CD14-positive monocyte (primary cell): ENCODE data around the gene GRHPR. TPM values are rescaled to one million over a fixed set of nuclear protein-coding genes. Genes with fewer than 3 reads are reported as not detected.

Source experiments
- DNase-seq, 3 donors: peaks; one replicate each; pipeline ENCODE4 v3.0.0-alpha.2; 2011 to 2022
- H2AFZ ChIP-seq: 2 replicates; pipeline ENCODE4 v1.6.0; 2012; ENCODE audit warnings: mild to moderate bottlenecking, low read depth, low read length, inconsistent platforms; ENCODE audit not compliant: insufficient read depth, poor library complexity, severe bottlenecking
- H3K27ac ChIP-seq, 2 donors: 1 replicate in 1 of 2; 2 replicates in 1 of 2; pipeline ENCODE4 v1.5.1; 2012 to 2013; ENCODE audit warnings: low read length in 2 of 2, control low read depth in 1 of 2, inconsistent platforms in 1 of 2, low read depth in 1 of 2, mild to moderate bottlenecking in 1 of 2
- H3K27me3 ChIP-seq, 2 donors: one replicate each; pipeline versions ENCODE4 v1.6.0 to v1.6.1; 2011 to 2013; ENCODE audit warnings: low read length in 2 of 2; ENCODE audit not compliant: control insufficient read depth in 2 of 2, insufficient read depth in 2 of 2
- H3K36me3 ChIP-seq, 2 donors: replicated peaks in 1 of 2; 1 replicate in 1 of 2; 2 replicates in 1 of 2; pipeline versions ENCODE4 v1.5.1 to v1.6.1; 2012 to 2013; ENCODE audit warnings: low read length in 2 of 2, control low read depth in 1 of 2, inconsistent platforms in 1 of 2, mild to moderate bottlenecking in 1 of 2; ENCODE audit not compliant: insufficient read depth in 2 of 2, control insufficient read depth in 1 of 2
- H3K4me1 ChIP-seq, 2 donors: 1 replicate in 1 of 2; 2 replicates in 1 of 2; pipeline versions ENCODE4 v1.5.1 to v1.6.1; 2012 to 2013; ENCODE audit warnings: low read length in 2 of 2, control low read depth in 1 of 2, inconsistent platforms in 1 of 2, mild to moderate bottlenecking in 1 of 2, moderate library complexity in 1 of 2; ENCODE audit not compliant: insufficient read depth in 2 of 2, control insufficient read depth in 1 of 2
- H3K4me2 ChIP-seq: replicated peaks from 2 replicates; pipeline ENCODE3; 2012; ENCODE audit warnings: low read length, moderate library complexity, mild to moderate bottlenecking; ENCODE audit not compliant: poor library complexity, severe bottlenecking; ENCODE audit errors: extremely low read depth
- H3K4me3 ChIP-seq, 3 experiments: fragments of 200-600 bp in 1 of 3; sonication (generic) in 1 of 3; replicated peaks in 1 of 3; 1 replicate in 2 of 3; 2 replicates in 1 of 3; pipeline ENCODE4 v1.5.1; 2011 to 2013; ENCODE audit warnings: low read length in 3 of 3, mild to moderate bottlenecking in 3 of 3, control low read depth in 2 of 3, low read depth in 2 of 3, inconsistent platforms in 1 of 3, moderate library complexity in 1 of 3
- H3K79me2 ChIP-seq: 2 replicates; pipeline ENCODE4 v1.6.0; 2012; ENCODE audit warnings: mild to moderate bottlenecking, control low read depth, inconsistent platforms, low read length, moderate library complexity; ENCODE audit not compliant: insufficient read depth
- H3K9ac ChIP-seq: 2 replicates; pipeline ENCODE4 v1.6.0; 2017; ENCODE audit warnings: low read length, mild to moderate bottlenecking; ENCODE audit not compliant: insufficient read depth, poor library complexity, severe bottlenecking
- H3K9me3 ChIP-seq, 2 donors: replicated peaks in 1 of 2; 1 replicate in 1 of 2; 2 replicates in 1 of 2; pipeline versions ENCODE4 v1.5.1 to v1.6.1; 2012 to 2013; ENCODE audit warnings: low read length in 2 of 2, control low read depth in 1 of 2; ENCODE audit not compliant: control insufficient read depth in 1 of 2, insufficient read depth in 1 of 2
- H4K20me1 ChIP-seq: 2 replicates; pipeline ENCODE4 v1.6.0; 2012; ENCODE audit warnings: mild to moderate bottlenecking, low read length, control low read depth, moderate library complexity; ENCODE audit not compliant: insufficient read depth
- H3K27ac Mint-ChIP-seq, 7 donors: one replicate each; pipeline ENCODE4 v1.8.0; 2020; ENCODE audit warnings: mild to moderate bottlenecking in 7 of 7, mixed read lengths in 7 of 7, moderate library complexity in 6 of 7, inconsistent platforms in 2 of 7
- H3K27me3 Mint-ChIP-seq, 3 donors: one replicate each; pipeline ENCODE4 v1.8.0; 2021 to 2022; ENCODE audit warnings: low read depth in 3 of 3, mild to moderate bottlenecking in 3 of 3, mixed read lengths in 3 of 3, moderate library complexity in 3 of 3, inconsistent platforms in 1 of 3
- H3K36me3 Mint-ChIP-seq, 2 donors: one replicate each; pipeline ENCODE4 v1.8.0; 2020; ENCODE audit warnings: mixed read lengths in 2 of 2, inconsistent platforms in 1 of 2, mild to moderate bottlenecking in 1 of 2
- H3K4me1 Mint-ChIP-seq: one replicate; pipeline ENCODE4 v1.8.0; 2020; ENCODE audit warnings: mild to moderate bottlenecking, mixed read lengths
- H3K4me3 Mint-ChIP-seq, 2 donors: one replicate each; pipeline ENCODE4 v1.8.0; 2020; ENCODE audit warnings: mild to moderate bottlenecking in 2 of 2, mixed read lengths in 2 of 2, moderate library complexity in 1 of 2
- H3K9me3 Mint-ChIP-seq, 7 donors: one replicate each; pipeline ENCODE4 v1.8.0; 2020 to 2022; ENCODE audit warnings: mixed read lengths in 7 of 7, mild to moderate bottlenecking in 6 of 7, moderate library complexity in 6 of 7, inconsistent platforms in 2 of 7
- WGBS: methylation state at CpG from one replicate; pipeline ENCODE4 v1.1.5; 2013; ENCODE audit warnings: missing lambda C conversion rate; ENCODE audit not compliant: insufficient coverage; 5-methylcytosine and 5-hydroxymethylcytosine counted together
- intact Hi-C, 2 donors: fragments of 100-400 bp; cut with micrococcal nuclease; formaldehyde crosslinking; loops; one replicate each; pipeline versions ENCODE4 v1.15.0 to v1.15.1; 2023
- polyA plus RNA-seq, 3 donors: library from polyadenylated mRNA; depleted of rRNA in 1 of 3; unstranded in 2 of 3; stranded (reverse) in 1 of 3; fragments of 300-500 nt in 2 of 3; fragments of >200 nt in 1 of 3; fragmentation: Illumina TruSeq in 2 of 3; gene quantifications; 1 replicate in 2 of 3; 2 replicates in 1 of 3; pipeline ENCODE4 v1.2.3, GENCODE V29; 2012 to 2021
- TF ChIP-seq, protein P1 (sequence below): fragments of 200-600 bp; IDR thresholded peaks from one replicate; pipeline ENCODE4 v1.8.0; 2022; ENCODE audit warnings: antibody characterized with exemption, mild to moderate bottlenecking

Gene GRHPR
- polyA plus RNA-seq, 3 donors = 73.8 to 96.6 (median 80.9) TPM

GRCh38 chr9:37398464-37399025 is 24.0 kb upstream of the GRHPR start:
- Histone ChIP-seq H3K9me3 (no peaks in the 10 kb centered on the region), H4K20me1 (no peaks in the 10 kb centered on the region), H3K4me3 (no peak overlapping the region), H3K27ac (no peak overlapping the region), H3K9ac (no peak overlapping the region), H3K79me2 (no peaks in the 10 kb centered on the region), H2AFZ (no peak overlapping the region), H3K4me2 (no peak overlapping the region), H3K4me1 (no peaks in the 10 kb centered on the region), H3K27me3 (no peaks in the 10 kb centered on the region), H3K36me3 (no peaks in the 10 kb centered on the region)
- TF ChIP-seq, protein P1, sequence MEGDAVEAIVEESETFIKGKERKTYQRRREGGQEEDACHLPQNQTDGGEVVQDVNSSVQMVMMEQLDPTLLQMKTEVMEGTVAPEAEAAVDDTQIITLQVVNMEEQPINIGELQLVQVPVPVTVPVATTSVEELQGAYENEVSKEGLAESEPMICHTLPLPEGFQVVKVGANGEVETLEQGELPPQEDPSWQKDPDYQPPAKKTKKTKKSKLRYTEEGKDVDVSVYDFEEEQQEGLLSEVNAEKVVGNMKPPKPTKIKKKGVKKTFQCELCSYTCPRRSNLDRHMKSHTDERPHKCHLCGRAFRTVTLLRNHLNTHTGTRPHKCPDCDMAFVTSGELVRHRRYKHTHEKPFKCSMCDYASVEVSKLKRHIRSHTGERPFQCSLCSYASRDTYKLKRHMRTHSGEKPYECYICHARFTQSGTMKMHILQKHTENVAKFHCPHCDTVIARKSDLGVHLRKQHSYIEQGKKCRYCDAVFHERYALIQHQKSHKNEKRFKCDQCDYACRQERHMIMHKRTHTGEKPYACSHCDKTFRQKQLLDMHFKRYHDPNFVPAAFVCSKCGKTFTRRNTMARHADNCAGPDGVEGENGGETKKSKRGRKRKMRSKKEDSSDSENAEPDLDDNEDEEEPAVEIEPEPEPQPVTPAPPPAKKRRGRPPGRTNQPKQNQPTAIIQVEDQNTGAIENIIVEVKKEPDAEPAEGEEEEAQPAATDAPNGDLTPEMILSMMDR = no peak
- H3K36me3 Mint-ChIP-seq = no peaks in the 10 kb centered on the region
- 65% methylated on average over 5 of the region's 7 CpGs for WGBS
- no peak overlapping the region for H3K27ac Mint-ChIP-seq
- no peak overlapping the region for H3K4me3 Mint-ChIP-seq
- intact Hi-C loops = no loop called here
- H3K9me3 Mint-ChIP-seq = no peaks in the 10 kb centered on the region
- no peak for DNase-seq
- peaks cover 3 to 8% (median 4%) of the 10 kb centered on the region in 3 donors for H3K27me3 Mint-ChIP-seq
- no peaks in the 10 kb centered on the region for H3K4me1 Mint-ChIP-seq

GRCh38 chr9:37399336-37399735 is 23.2 kb upstream of the GRHPR start:
- TF ChIP-seq, protein P1 = no peak
- Mint-ChIP-seq H3K27me3 (peaks cover 3 to 8% (median 7%) of the 10 kb centered on the region in 3 donors), H3K4me3 (no peak overlapping the region), H3K4me1 (no peaks in the 10 kb centered on the region), H3K36me3 (no peaks in the 10 kb centered on the region), H3K27ac (no peak overlapping the region), H3K9me3 (no peaks in the 10 kb centered on the region)
- no peaks in the 10 kb centered on the region for H3K36me3 ChIP-seq
- no CpG with 5 or more reads among the region's 2 CpGs for WGBS
- no peaks in the 10 kb centered on the region for H3K9me3 ChIP-seq
- no peak overlapping the region for H2AFZ ChIP-seq
- H3K79me2 ChIP-seq = no peaks in the 10 kb centered on the region
- no peaks in the 10 kb centered on the region for H3K27me3 ChIP-seq
- no peak overlapping the region for H3K4me3 ChIP-seq
- intact Hi-C loops = no loop called here
- DNase-seq = no peak
- H3K4me2 ChIP-seq = no peak overlapping the region
- H4K20me1 ChIP-seq = no peaks in the 10 kb centered on the region
- H3K4me1 ChIP-seq = no peaks in the 10 kb centered on the region
- no peak overlapping the region for H3K27ac ChIP-seq
- H3K9ac ChIP-seq = no peak overlapping the region
